HEK293T (cell line): ENCODE results near the gene NPHS1.

Experiments used
- BHLHE40 ChIP-seq: fragments of 450-650 bp; IDR thresholded peaks from 2 replicates; pipeline ENCODE4 v1.6.1; 2016; ENCODE audit warnings: mild to moderate bottlenecking, moderate library complexity, borderline replicate concordance
- CTBP1 ChIP-seq: fragments of 450-650 bp; IDR thresholded peaks from 2 replicates; pipeline ENCODE4 v1.6.1; 2016; ENCODE audit warnings: borderline replicate concordance
- ELF4 ChIP-seq: fragments of 450-650 bp; IDR thresholded peaks from 2 replicates; pipeline ENCODE4 v1.6.1; 2017; ENCODE audit warnings: antibody characterized with exemption
- FOXA1 ChIP-seq: fragments of 450-650 bp; IDR thresholded peaks from 2 replicates; pipeline ENCODE4 v1.6.1; 2016; ENCODE audit warnings: mild to moderate bottlenecking
- FOXM1 ChIP-seq: fragments of 450-650 bp; IDR thresholded peaks from 2 replicates; pipeline ENCODE4 v1.6.1; 2017; ENCODE audit warnings: mild to moderate bottlenecking, borderline replicate concordance
- HDGF ChIP-seq: fragments of 450-650 bp; IDR thresholded peaks from 2 replicates; pipeline ENCODE4 v1.6.1; 2017; ENCODE audit warnings: antibody characterized with exemption, borderline replicate concordance
- PKNOX1 ChIP-seq: fragments of 450-650 bp; IDR thresholded peaks from 2 replicates; pipeline ENCODE4 v1.6.1; 2016
- SP1 ChIP-seq: fragments of 450-650 bp; IDR thresholded peaks from 2 replicates; pipeline ENCODE4 v1.6.1; 2017
- SUZ12 ChIP-seq: fragments of 450-650 bp; IDR thresholded peaks from 2 replicates; pipeline ENCODE4 v1.6.1; 2016; ENCODE audit warnings: mild to moderate bottlenecking

GRCh38 chr19:35832054-35832453, 20.2 kb downstream of the NPHS1 start:
- TF ChIP-seq FOXA1 (no peak), SP1 (no peak), FOXM1 (no peak), SUZ12 (no peak), HDGF (no peak), PKNOX1 (no peak), BHLHE40 (no peak), CTBP1 (no peak), ELF4 (no peak)
